ENCODE results near the gene UBAC1.

Gene UBAC1

DNA sequence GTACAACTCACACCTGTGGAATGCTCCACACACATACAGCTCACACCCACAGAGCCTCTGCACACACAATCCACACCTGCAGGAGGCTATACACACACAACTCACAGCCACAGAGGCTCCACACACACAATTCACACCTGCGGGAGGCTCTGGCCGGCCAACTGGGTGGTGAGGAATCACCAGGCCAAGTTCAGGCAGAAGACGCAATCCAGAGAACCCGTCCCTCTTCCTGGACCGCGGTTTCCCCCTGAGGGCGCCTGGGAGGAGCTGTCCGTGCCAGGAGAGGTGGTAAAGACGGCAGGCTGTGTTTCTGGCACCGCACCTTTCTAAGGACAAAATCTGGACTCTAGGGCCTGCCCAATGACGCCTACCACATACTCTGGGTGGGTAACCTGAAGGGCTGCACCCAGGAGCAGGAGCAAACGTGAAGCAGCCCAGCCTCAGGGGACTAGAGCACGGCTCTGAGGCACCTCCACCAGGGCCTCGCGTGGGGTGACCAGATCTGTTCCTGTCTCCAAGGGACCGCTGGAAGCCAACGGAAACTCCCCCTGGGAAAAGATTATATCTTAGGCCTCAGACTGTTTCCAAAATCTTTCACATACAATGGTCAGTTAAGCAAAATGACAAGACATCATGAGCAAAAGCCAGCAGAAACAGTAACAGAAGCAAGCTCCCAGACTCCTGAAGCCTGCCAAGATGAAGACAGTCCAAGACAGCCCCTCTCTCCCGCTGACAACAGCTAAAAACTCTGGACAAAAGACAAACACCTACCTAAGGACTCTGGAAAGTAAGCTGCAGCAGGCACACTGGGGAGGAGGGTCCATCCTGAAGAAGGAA is 70.8 kb downstream of the UBAC1 start:
- peaks cover 48% of the 10 kb centered on the region for H3K4me1 ChIP-seq (ENCODE audit: insufficient read depth, low read length, poor library complexity, severe bottlenecking)
- TF ChIP-seq, protein P1, sequence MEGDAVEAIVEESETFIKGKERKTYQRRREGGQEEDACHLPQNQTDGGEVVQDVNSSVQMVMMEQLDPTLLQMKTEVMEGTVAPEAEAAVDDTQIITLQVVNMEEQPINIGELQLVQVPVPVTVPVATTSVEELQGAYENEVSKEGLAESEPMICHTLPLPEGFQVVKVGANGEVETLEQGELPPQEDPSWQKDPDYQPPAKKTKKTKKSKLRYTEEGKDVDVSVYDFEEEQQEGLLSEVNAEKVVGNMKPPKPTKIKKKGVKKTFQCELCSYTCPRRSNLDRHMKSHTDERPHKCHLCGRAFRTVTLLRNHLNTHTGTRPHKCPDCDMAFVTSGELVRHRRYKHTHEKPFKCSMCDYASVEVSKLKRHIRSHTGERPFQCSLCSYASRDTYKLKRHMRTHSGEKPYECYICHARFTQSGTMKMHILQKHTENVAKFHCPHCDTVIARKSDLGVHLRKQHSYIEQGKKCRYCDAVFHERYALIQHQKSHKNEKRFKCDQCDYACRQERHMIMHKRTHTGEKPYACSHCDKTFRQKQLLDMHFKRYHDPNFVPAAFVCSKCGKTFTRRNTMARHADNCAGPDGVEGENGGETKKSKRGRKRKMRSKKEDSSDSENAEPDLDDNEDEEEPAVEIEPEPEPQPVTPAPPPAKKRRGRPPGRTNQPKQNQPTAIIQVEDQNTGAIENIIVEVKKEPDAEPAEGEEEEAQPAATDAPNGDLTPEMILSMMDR (conservative IDR thresholded peaks at IDR 0.05; ENCODE audit: low read length), result no peak
- TF ChIP-seq EZH2phosphoT487 (IDR thresholded peaks at IDR 0.05; ENCODE audit: borderline replicate concordance), result no peak
- H3K4me3 ChIP-seq (ENCODE audit: low read length, poor library complexity, severe bottlenecking), result no peak overlapping the region
- H4K20me1 ChIP-seq (ENCODE audit: insufficient read depth, low read length, poor library complexity, severe bottlenecking), result peaks cover 95% of the 10 kb centered on the region
- H3K9me2 ChIP-seq (replicated peaks; ENCODE audit: low read depth, low read length), result no peaks in the 10 kb centered on the region
- H2AFZ ChIP-seq (ENCODE audit: low read length), result no peak overlapping the region
- H3K9me3 ChIP-seq (ENCODE audit: insufficient read depth, low read depth, low read length), result no peaks in the 10 kb centered on the region
- peaks cover 100% of the 10 kb centered on the region for H3K79me2 ChIP-seq (ENCODE audit: insufficient read depth, low read length)
- no peak overlapping the region for H3K4me2 ChIP-seq (ENCODE audit: low read depth, low read length, poor library complexity, severe bottlenecking)
- H3K9ac ChIP-seq (ENCODE audit: low read depth, low read length, poor library complexity, severe bottlenecking), result no peak overlapping the region
- no peaks in the 10 kb centered on the region for H3K36me3 ChIP-seq (ENCODE audit: insufficient read depth, low read length)
- H3K27me3 ChIP-seq (ENCODE audit: insufficient read depth, low read length, poor library complexity, severe bottlenecking), result no peaks in the 10 kb centered on the region
- H3F3A ChIP-seq (ENCODE audit: low read depth), result no peaks in the 10 kb centered on the region

DNA sequence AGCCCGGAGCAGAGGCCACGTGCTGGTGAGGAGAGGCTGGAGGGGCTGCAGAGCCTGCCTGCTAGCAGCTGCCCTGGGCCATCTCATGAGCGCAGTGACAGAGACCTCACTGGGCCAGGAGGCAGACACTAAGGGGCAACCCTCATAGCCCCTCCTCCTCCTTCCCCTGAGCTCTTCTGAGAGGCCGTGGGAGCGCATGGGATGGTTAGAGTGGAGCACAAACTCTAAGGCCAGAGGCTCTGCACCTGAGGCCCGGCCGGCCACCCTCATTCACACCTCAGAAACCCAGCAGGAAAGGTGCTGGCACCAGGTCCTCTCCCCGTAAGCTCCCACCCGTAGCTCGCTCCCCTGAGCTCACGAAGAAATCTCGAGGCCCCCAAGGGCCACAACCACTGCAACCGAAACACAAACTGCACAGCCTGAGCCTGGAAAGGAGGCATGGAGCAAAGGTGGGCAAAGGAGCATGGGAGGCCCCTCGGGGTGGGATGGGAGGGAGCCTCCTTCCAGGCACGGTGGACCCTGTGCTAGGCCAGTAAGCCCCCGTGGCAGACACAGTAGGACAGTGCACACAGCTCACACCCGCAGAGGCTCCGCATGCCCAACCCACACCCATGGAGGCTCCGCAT is 71.5 kb downstream of the UBAC1 start:
- Histone ChIP-seq H3K79me2 (ENCODE audit: insufficient read depth, low read length) (peaks cover 100% of the 10 kb centered on the region), H3K9me3 (ENCODE audit: insufficient read depth, low read depth, low read length) (no peaks in the 10 kb centered on the region), H3K4me1 (ENCODE audit: insufficient read depth, low read length, poor library complexity, severe bottlenecking) (peaks cover 52% of the 10 kb centered on the region), H3K9ac (ENCODE audit: low read depth, low read length, poor library complexity, severe bottlenecking) (no peak overlapping the region), H3K4me2 (ENCODE audit: low read depth, low read length, poor library complexity, severe bottlenecking) (no peak overlapping the region), H3K9me2 (replicated peaks; ENCODE audit: low read depth, low read length) (no peaks in the 10 kb centered on the region), H2AFZ (ENCODE audit: low read length) (no peak overlapping the region), H4K20me1 (ENCODE audit: insufficient read depth, low read length, poor library complexity, severe bottlenecking) (peaks cover 95% of the 10 kb centered on the region), H3K4me3 (ENCODE audit: low read length, poor library complexity, severe bottlenecking) (no peak overlapping the region), H3F3A (ENCODE audit: low read depth) (no peaks in the 10 kb centered on the region), H3K27me3 (ENCODE audit: insufficient read depth, low read length, poor library complexity, severe bottlenecking) (no peaks in the 10 kb centered on the region), H3K36me3 (ENCODE audit: insufficient read depth, low read length) (no peaks in the 10 kb centered on the region)
- TF ChIP-seq, protein P1 (conservative IDR thresholded peaks at IDR 0.05; ENCODE audit: low read length), result no peak
- no peak for TF ChIP-seq EZH2phosphoT487 (IDR thresholded peaks at IDR 0.05; ENCODE audit: borderline replicate concordance)

DNA sequence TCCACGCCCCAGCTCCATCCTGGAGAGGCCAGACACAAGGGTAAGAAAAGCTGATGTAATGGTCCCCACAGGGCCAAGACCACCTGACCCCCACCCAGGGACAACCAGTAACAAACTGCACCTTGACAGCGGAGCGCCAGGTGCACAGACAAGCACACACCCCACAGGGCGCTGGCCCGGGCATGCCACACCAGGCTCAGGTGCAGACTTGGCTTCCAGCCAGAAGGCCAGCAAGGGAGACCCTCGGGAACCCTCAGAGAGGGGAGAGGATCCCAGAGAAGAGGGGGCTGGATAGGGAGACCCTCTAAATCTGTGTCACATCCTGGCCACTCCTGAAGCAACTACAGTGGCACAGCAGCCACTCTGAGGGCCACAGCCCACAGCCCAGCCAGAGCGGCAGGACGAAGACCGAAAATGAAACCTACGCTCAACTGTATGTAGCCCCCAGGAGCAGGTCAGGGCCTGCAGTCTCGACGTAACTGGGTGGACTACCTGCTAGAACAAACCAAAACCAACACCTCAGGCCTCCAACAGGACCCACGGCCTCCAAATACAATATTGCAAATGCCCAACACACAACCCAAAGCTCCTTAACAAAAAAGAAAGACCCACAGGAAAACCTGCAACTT is 72.3 kb downstream of the UBAC1 start:
- H3K9ac ChIP-seq (ENCODE audit: low read depth, low read length, poor library complexity, severe bottlenecking), result no peak overlapping the region
- H3K36me3 ChIP-seq (ENCODE audit: insufficient read depth, low read length), result no peaks in the 10 kb centered on the region
- peaks cover 100% of the 10 kb centered on the region for H3K79me2 ChIP-seq (ENCODE audit: insufficient read depth, low read length)
- TF ChIP-seq, protein P1 (conservative IDR thresholded peaks at IDR 0.05; ENCODE audit: low read length), result no peak
- TF ChIP-seq EZH2phosphoT487 (IDR thresholded peaks at IDR 0.05; ENCODE audit: borderline replicate concordance), result no peak
- peaks cover 49% of the 10 kb centered on the region for H3K4me1 ChIP-seq (ENCODE audit: insufficient read depth, low read length, poor library complexity, severe bottlenecking)
- no peak overlapping the region for H2AFZ ChIP-seq (ENCODE audit: low read length)
- no peaks in the 10 kb centered on the region for H3K27me3 ChIP-seq (ENCODE audit: insufficient read depth, low read length, poor library complexity, severe bottlenecking)
- H3F3A ChIP-seq (ENCODE audit: low read depth), result no peaks in the 10 kb centered on the region
- no peaks in the 10 kb centered on the region for H3K9me3 ChIP-seq (ENCODE audit: insufficient read depth, low read depth, low read length)
- H3K9me2 ChIP-seq (replicated peaks; ENCODE audit: low read depth, low read length), result no peaks in the 10 kb centered on the region
- peaks cover 95% of the 10 kb centered on the region for H4K20me1 ChIP-seq (ENCODE audit: insufficient read depth, low read length, poor library complexity, severe bottlenecking)
- no peak overlapping the region for H3K4me3 ChIP-seq (ENCODE audit: low read length, poor library complexity, severe bottlenecking)
- no peak overlapping the region for H3K4me2 ChIP-seq (ENCODE audit: low read depth, low read length, poor library complexity, severe bottlenecking)

All from Loucy (cell line).